Measurements from ENCODE around the gene ARFRP1.

GRCh38 chr20:63740070-63740626, 32.4 kb upstream of the ARFRP1 start:
- TF ChIP-seq POLR2A (IDR thresholded peaks at IDR 0.05) (no peak), CTCF (IDR thresholded peaks at IDR 0.05) (no peak)
